Esophagus squamous epithelium (tissue), 5 donors: ENCODE data around the gene CNTN1. TPM values are rescaled to one million over a fixed set of nuclear protein-coding genes. Genes with fewer than 3 reads are reported as not detected.

Experiments used
- DNase-seq: peaks from one replicate; lab custom pipeline; 2025; lab: John Stamatoyannopoulos, UW
- H3K27ac ChIP-seq, 4 donors: fragments of 200-600 bp; sonication (generic); one replicate each; pipeline ENCODE4 v1.5.1; 2016 to 2019; ENCODE audit warnings: mild to moderate bottlenecking in 1 of 4
- H3K27me3 ChIP-seq, 4 donors: fragments of 200-600 bp; sonication (generic); 1 replicate in 3 of 4; 2 replicates in 1 of 4; pipeline versions ENCODE4 v1.5.1 to v1.6.0; 2017 to 2021; ENCODE audit warnings: antibody characterized with exemption in 1 of 4
- H3K36me3 ChIP-seq, 3 donors: fragments of 200-600 bp; sonication (generic); one replicate each; pipeline ENCODE4 v1.5.1; 2016 to 2019
- H3K4me1 ChIP-seq, 3 donors: fragments of 200-600 bp; sonication (generic); one replicate each; pipeline ENCODE4 v1.5.1; 2017 to 2019
- H3K4me3 ChIP-seq, 4 donors: fragments of 200-600 bp; sonication (generic); 1 replicate in 3 of 4; 2 replicates in 1 of 4; pipeline ENCODE4 v1.5.1; 2016 to 2019; ENCODE audit warnings: mild to moderate bottlenecking in 2 of 4, moderate library complexity in 1 of 4
- H3K9me3 ChIP-seq, 3 donors: fragments of 200-600 bp; sonication (generic); one replicate each; pipeline ENCODE4 v1.5.1; 2016 to 2019
- CTCF ChIP-seq, 6 experiments: fragments of 450-650 bp in 4 of 6; fragments of 200-600 bp in 2 of 6; sonication (generic) in 2 of 6; IDR thresholded peaks; one replicate each; pipeline ENCODE4 v1.5.1; 2016 to 2019; ENCODE audit warnings: antibody characterized with exemption in 6 of 6, mild to moderate bottlenecking in 4 of 6, moderate library complexity in 4 of 6
- POLR2A ChIP-seq, 4 donors: fragments of 450-650 bp; IDR thresholded peaks; one replicate each; pipeline ENCODE4 v1.6.1; 2017; ENCODE audit warnings: antibody characterized with exemption in 4 of 4, mild to moderate bottlenecking in 4 of 4, moderate library complexity in 3 of 4
- WGBS, 2 donors: methylation state at CpG; one replicate each; pipeline ENCODE4 v1.1.5; 2018; 5-methylcytosine and 5-hydroxymethylcytosine counted together
- intact Hi-C: fragments of 100-400 bp; cut with DNase I; formaldehyde crosslinking; loops from one replicate; pipeline ENCODE4 v1.15.0; 2022
- total RNA-seq, 4 donors: library from RNA; depleted of rRNA; stranded (reverse); fragments of >200 nt; gene quantifications; one replicate each; pipeline ENCODE4 v1.1.0, GENCODE V29; 2016
- donor health status: DM: yes; HTN: yes; CAD: no.

Gene CNTN1
- total RNA-seq, 4 donors from 2014 or later: 0.83 to 15.7 (median 5.8) TPM

- Histone ChIP-seq H3K36me3 (no peaks in the 10 kb centered on the region), H3K27me3 (no peaks in the 10 kb centered on the region), H3K4me3 (no peak overlapping the region), H3K9me3 (no peaks in the 10 kb centered on the region), H3K27ac (no peak overlapping the region), H3K4me1 (no peaks in the 10 kb centered on the region)
- intact Hi-C loops: no loop called here
- TF ChIP-seq CTCF (IDR thresholded peaks at IDR 0.05): no peak
- TF ChIP-seq POLR2A (IDR thresholded peaks at IDR 0.05): no peak
- no peak for DNase-seq
Observed at GRCh38 chr12:40738856-40739255, 46.6 kb downstream of the CNTN1 start.

GRCh38 chr12:40742041-40742440 lies 49.8 kb downstream of the CNTN1 start:
- H3K4me1 ChIP-seq: no peaks in the 10 kb centered on the region
- intact Hi-C loops: no loop called here
- H3K36me3 ChIP-seq: no peaks in the 10 kb centered on the region
- TF ChIP-seq CTCF (IDR thresholded peaks at IDR 0.05) (no peak), POLR2A (IDR thresholded peaks at IDR 0.05) (no peak)
- H3K9me3 ChIP-seq: no peaks in the 10 kb centered on the region
- H3K4me3 ChIP-seq: no peak overlapping the region
- H3K27me3 ChIP-seq: no peaks in the 10 kb centered on the region
- WGBS, 2 donors: 51 to 68% methylated on average over 2 of the region's 2 CpGs
- DNase-seq: no peak
- no peak overlapping the region for H3K27ac ChIP-seq

GRCh38 chr12:40745386-40745785 lies 53.1 kb downstream of the CNTN1 start:
- H3K9me3 ChIP-seq: no peaks in the 10 kb centered on the region
- TF ChIP-seq CTCF (IDR thresholded peaks at IDR 0.05): no peak
- TF ChIP-seq POLR2A (IDR thresholded peaks at IDR 0.05): no peak

GRCh38 chr12:40749863-40750262 lies 57.6 kb downstream of the CNTN1 start:
- no peaks in the 10 kb centered on the region for H3K9me3 ChIP-seq
- H3K36me3 ChIP-seq: no peaks in the 10 kb centered on the region
- no peak overlapping the region for H3K4me3 ChIP-seq
- no peak for DNase-seq
- H3K4me1 ChIP-seq: no peaks in the 10 kb centered on the region
- 75 to 78% methylated on average over 1 of the region's 1 CpG for WGBS, 2 donors
- H3K27me3 ChIP-seq: no peaks in the 10 kb centered on the region
- intact Hi-C loops: no loop called here
- TF ChIP-seq CTCF (IDR thresholded peaks at IDR 0.05) (no peak), POLR2A (IDR thresholded peaks at IDR 0.05) (no peak)
- H3K27ac ChIP-seq: no peak overlapping the region

More at GRCh38 chr12:40745386-40745785, 53.1 kb downstream of the CNTN1 start:
- intact Hi-C loops: no loop called here
- no peak for DNase-seq
- Histone ChIP-seq H3K27me3 (no peaks in the 10 kb centered on the region), H3K36me3 (no peaks in the 10 kb centered on the region), H3K4me3 (no peak overlapping the region), H3K27ac (no peak overlapping the region), H3K4me1 (no peaks in the 10 kb centered on the region)

GRCh38 chr12:40752011-40752410 lies 59.8 kb downstream of the CNTN1 start:
- no peak overlapping the region for H3K27ac ChIP-seq
- 37 to 44% methylated on average over 2 of the region's 2 CpGs for WGBS, 2 donors
- intact Hi-C loops: no loop called here
- H3K4me3 ChIP-seq: no peak overlapping the region
- DNase-seq: no peak
- no peaks in the 10 kb centered on the region for H3K4me1 ChIP-seq
- no peaks in the 10 kb centered on the region for H3K36me3 ChIP-seq
- no peaks in the 10 kb centered on the region for H3K27me3 ChIP-seq
- H3K9me3 ChIP-seq: no peaks in the 10 kb centered on the region
- no peak for TF ChIP-seq POLR2A (IDR thresholded peaks at IDR 0.05)
- TF ChIP-seq CTCF (IDR thresholded peaks at IDR 0.05): no peak
